ENCODE measurements around the gene OR5K1. TPM values are rescaled to one million over a fixed set of nuclear protein-coding genes. Genes with fewer than 3 reads are reported as not detected.

Gene OR5K1
- polyA plus RNA-seq, 1 experiment = not detected

GRCh38 chr3:98519351-98519750 is 56.4 kb downstream of the OR5K1 start:
- no peaks in the 10 kb centered on the region for H3K27me3 ChIP-seq (ENCODE audit: control insufficient read depth, insufficient read depth, low read length)
- no peak for TF ChIP-seq CTCF (IDR thresholded peaks at IDR 0.05; ENCODE audit: low read depth, low read length)
- no peak overlapping the region for H3K4me3 ChIP-seq (ENCODE audit: low read depth, low read length)
- POLR2A ChIA-PET = no interaction called here
- DNase-seq (ENCODE audit: low read depth, low spot score) = no peak
- no peak overlapping the region for H3K27ac ChIP-seq (ENCODE audit: low read depth, low read length)
- no peaks in the 10 kb centered on the region for H3K9me3 ChIP-seq (ENCODE audit: control insufficient read depth, insufficient read depth, low read length)
- CTCF ChIA-PET = no interaction called here

- CTCF ChIA-PET = no interaction called here
- Histone ChIP-seq H3K27ac (ENCODE audit: low read depth, low read length) (peak overlapping the region; percentile 87), H3K4me3 (ENCODE audit: low read depth, low read length) (peak overlapping the region; percentile 76), H3K9me3 (ENCODE audit: control insufficient read depth, insufficient read depth, low read length) (no peaks in the 10 kb centered on the region), H3K27me3 (ENCODE audit: control insufficient read depth, insufficient read depth, low read length) (no peaks in the 10 kb centered on the region)
- DNase-seq (ENCODE audit: low read depth, low spot score) = peak; percentile 18
- POLR2A ChIA-PET = interaction anchor here (1.5 to 1.8 kb wide), 2 partner anchors 71 to 757 kb away, joined by 4 to 14 read pairs; partner anchors contain the start of genes ARL6 and CPOX
- TF ChIP-seq CTCF (IDR thresholded peaks at IDR 0.05; ENCODE audit: low read depth, low read length) = no peak
These were observed 59.0 kb downstream of the OR5K1 start for GRCh38 chr3:98521897-98522543.

Other genes starting within 250 kb of the OR5K1 start
- gene OR5H6, start 199.0 kb upstream of the OR5K1 start, polyA plus RNA-seq (2011; rRNA removed) = not detected in 2 replicates
- gene OR5H2, start 180.7 kb upstream of the OR5K1 start, polyA plus RNA-seq (2011; rRNA removed) = not detected in 2 replicates
- not detected in 2 replicates for gene OR5K4, start 109.3 kb upstream of the OR5K1 start, polyA plus RNA-seq (2011; rRNA removed)
- gene OR5K3, start 72.5 kb upstream of the OR5K1 start, polyA plus RNA-seq (2011; rRNA removed) = not detected in 2 replicates
- gene OR5K2, start 34.5 kb downstream of the OR5K1 start, polyA plus RNA-seq (2011; rRNA removed) = not detected in 2 replicates
- gene CLDND1, start 59.7 kb downstream of the OR5K1 start, polyA plus RNA-seq (2011; rRNA removed) = 102 and 129 TPM in 2 replicates
- not detected in 2 replicates for gene GPR15, start 68.8 kb downstream of the OR5K1 start, polyA plus RNA-seq (2011; rRNA removed)
- 15.7 and 19.6 TPM in 2 replicates for gene CPOX, start 130.4 kb downstream of the OR5K1 start, polyA plus RNA-seq (2011; rRNA removed)

Data from AG04450 (cell line).